Measurements from ENCODE around the gene LTBP4. TPM values are rescaled to one million over a fixed set of nuclear protein-coding genes. Genes with fewer than 3 reads are reported as not detected.
A peak's percentile ranks its signal among the peaks of the same experiment; 100 is the strongest.

The LTBP4 gene
- total and polyA plus RNA-seq, 2 of the 13 experiments (the other 11 are each of a cell fraction or from before 2014, with no cell fraction given): 0.86 to 2.3 TPM

- TF ChIP-seq IRX3 (CRISPR knock-in tag; IDR thresholded peaks at IDR 0.05; ENCODE audit: borderline replicate concordance, low read depth) (0 out of 2 replicates have a peak, but pooled peaks have one; percentile 56), ZEB1 (IDR thresholded peaks at IDR 0.05; ENCODE audit: insufficient replicate concordance, low read depth) (no peak), GABPB1 (CRISPR knock-in tag; IDR thresholded peaks at IDR 0.05) (peak; percentile 66; the same call in 1 of the 2 replicates), ARID5B (CRISPR knock-in tag; IDR thresholded peaks at IDR 0.05) (peak; percentile 44; the same call in 1 of the 2 replicates), ZNF629 (CRISPR knock-in tag; conservative IDR thresholded peaks at IDR 0.05) (no peak), PHF20 (CRISPR knock-in tag; IDR thresholded peaks at IDR 0.05) (peak; percentile 30; the same call in 1 of the 2 replicates), HDAC2 (CRISPR knock-in tag; IDR thresholded peaks at IDR 0.05) (0 out of 2 replicates have a peak, but pooled peaks have one; percentile 30), ZBTB33 (CRISPR knock-in tag; IDR thresholded peaks at IDR 0.05) (peak; percentile 71; the same call in 1 of the 2 replicates), ZNF766 (CRISPR knock-in tag; IDR thresholded peaks at IDR 0.05; ENCODE audit: borderline replicate concordance) (no peak), FOXC1 (CRISPR knock-in tag; IDR thresholded peaks at IDR 0.05; ENCODE audit: borderline replicate concordance) (peak; percentile 64), DNMT1 (CRISPR knock-in tag; IDR thresholded peaks at IDR 0.05) (no peak), ZNF317 (CRISPR knock-in tag; IDR thresholded peaks at IDR 0.05) (no peak), HOXA9 (CRISPR knock-in tag; IDR thresholded peaks at IDR 0.05; ENCODE audit: borderline replicate concordance) (0 out of 2 replicates have a peak, but pooled peaks have one; percentile 24), SAP130 (CRISPR knock-in tag; IDR thresholded peaks at IDR 0.05; ENCODE audit: low read depth) (0 out of 2 replicates have a peak, but pooled peaks have one; percentile 20), BHLHE40 (IDR thresholded peaks at IDR 0.05; ENCODE audit: low read length) (peak; percentile 48; the same call in 1 of the 2 replicates), ZNF777 (CRISPR knock-in tag; IDR thresholded peaks at IDR 0.05) (peak; percentile 42; the same call in 1 of the 2 replicates)
- TF ChIP-seq, protein P1, sequence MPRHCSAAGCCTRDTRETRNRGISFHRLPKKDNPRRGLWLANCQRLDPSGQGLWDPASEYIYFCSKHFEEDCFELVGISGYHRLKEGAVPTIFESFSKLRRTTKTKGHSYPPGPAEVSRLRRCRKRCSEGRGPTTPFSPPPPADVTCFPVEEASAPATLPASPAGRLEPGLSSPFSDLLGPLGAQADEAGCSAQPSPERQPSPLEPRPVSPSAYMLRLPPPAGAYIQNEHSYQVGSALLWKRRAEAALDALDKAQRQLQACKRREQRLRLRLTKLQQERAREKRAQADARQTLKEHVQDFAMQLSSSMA (CRISPR knock-in tag; IDR thresholded peaks at IDR 0.05): no peak
- TF ChIP-seq, protein P2, sequence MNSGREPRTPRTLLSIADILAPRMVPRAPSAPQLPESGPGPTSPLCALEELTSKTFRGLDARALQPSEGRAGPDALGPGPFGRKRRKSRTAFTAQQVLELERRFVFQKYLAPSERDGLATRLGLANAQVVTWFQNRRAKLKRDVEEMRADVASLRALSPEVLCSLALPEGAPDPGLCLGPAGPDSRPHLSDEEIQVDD (CRISPR knock-in tag; IDR thresholded peaks at IDR 0.05; ENCODE audit: borderline replicate concordance): peak; percentile 32; the same call in 1 of the 2 replicates
These were observed 6.4 kb downstream of the LTBP4 start (continued) for GRCh38 chr19:40607311-40608239.

Data from HepG2 (cell line).